Caki2 (cell line): ENCODE results near the gene FAM118B. TPM values are rescaled to one million over a fixed set of nuclear protein-coding genes. Genes with fewer than 3 reads are reported as not detected.
"Not testable (repeated sequence)": the region's sequence is repeated elsewhere in the genome, so short reads cannot be mapped to it uniquely, and the experiment has no call there.

Experiments
- DNase-seq: peaks from one replicate; pipeline ENCODE4 v3.0.0-alpha.2; 2015; ENCODE audit warnings: low read depth
- in situ Hi-C: cut with HindIII; loops from 2 replicates; pipeline ENCODE4 v1.10.0; 2016; ENCODE audit warnings: low sequenced_read_pairs, low pct_unique_long_range_greater_than_20kb, mixed read lengths
- total RNA-seq: library from RNA; depleted of rRNA; stranded (reverse); fragments of >200 nt; shearing (Covaris generic); gene quantifications from 2 replicates; pipeline ENCODE4 v1.2.3, GENCODE V29; 2014; ENCODE audit warnings: low replicate concordance; rRNA removed

Gene FAM118B
- total RNA-seq, 1 experiment from 2014 or later, result 5.7 TPM

DNA sequence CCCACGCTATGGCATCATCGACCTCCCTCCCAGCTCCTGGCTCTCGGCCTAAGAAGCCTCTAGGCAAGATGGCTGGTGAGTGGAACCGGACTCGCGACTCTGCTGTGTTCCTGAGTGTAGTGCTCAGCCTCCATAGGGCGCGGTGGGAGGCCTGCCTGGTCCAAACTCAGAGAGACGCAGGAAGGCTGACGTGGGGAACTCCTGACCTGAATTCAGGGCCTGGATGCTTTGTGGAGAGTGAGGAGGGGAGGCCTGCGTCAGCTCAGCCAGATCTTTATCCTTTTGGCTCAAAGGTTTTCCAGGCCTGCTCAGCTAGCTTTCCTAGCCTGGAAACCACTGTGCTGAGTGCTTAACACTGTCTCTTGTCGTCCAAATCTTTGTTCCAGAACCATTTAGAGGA, 79.3 kb downstream of the FAM118B start:
- DNase-seq, result no peak
- in situ Hi-C loops, result no loop called here

DNA sequence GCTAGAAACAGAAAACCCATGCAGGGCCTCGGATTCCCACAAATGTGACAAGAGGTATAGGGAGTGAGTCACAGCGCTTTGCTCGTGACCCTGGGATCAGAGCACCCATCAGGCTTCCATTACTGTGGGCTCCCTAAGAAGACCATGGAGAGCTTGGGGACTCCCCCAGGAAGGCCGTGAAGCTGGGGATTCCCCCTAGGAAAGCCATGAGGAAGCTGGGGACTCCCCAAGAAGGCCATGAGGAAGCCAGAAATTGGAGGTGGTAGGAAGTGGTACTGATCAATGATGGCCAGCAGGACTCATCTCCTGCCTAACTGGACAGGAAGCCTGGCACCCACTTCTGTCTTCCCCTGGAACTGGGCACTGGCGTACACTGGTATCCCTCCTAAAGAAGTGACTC, 82.1 kb downstream of the FAM118B start:
- in situ Hi-C loops, result no loop called here

DNA sequence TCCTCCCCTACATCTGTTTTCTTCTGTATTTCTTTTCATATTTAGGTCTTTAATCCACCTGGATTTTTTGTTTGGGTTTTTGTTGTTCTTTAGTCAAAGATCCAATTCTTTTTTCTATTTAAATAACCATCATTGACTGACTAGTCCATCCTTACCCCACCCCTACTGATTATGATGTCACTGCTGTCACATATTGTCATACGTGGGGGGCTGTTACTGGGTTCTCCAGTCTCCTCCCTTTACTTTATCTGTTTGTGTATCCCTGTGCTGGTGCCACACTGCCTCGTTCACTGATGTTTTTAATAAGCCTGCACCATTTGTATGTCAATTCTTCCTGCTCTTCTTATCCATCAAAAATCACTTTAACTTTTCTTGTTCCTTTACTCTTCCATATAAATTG, 85.4 kb downstream of the FAM118B start:
- DNase-seq, result no peak
- in situ Hi-C loops, result no loop called here

More for the DNA sequence above, 82.1 kb downstream of the FAM118B start:
- DNase-seq, result no peak

DNA sequence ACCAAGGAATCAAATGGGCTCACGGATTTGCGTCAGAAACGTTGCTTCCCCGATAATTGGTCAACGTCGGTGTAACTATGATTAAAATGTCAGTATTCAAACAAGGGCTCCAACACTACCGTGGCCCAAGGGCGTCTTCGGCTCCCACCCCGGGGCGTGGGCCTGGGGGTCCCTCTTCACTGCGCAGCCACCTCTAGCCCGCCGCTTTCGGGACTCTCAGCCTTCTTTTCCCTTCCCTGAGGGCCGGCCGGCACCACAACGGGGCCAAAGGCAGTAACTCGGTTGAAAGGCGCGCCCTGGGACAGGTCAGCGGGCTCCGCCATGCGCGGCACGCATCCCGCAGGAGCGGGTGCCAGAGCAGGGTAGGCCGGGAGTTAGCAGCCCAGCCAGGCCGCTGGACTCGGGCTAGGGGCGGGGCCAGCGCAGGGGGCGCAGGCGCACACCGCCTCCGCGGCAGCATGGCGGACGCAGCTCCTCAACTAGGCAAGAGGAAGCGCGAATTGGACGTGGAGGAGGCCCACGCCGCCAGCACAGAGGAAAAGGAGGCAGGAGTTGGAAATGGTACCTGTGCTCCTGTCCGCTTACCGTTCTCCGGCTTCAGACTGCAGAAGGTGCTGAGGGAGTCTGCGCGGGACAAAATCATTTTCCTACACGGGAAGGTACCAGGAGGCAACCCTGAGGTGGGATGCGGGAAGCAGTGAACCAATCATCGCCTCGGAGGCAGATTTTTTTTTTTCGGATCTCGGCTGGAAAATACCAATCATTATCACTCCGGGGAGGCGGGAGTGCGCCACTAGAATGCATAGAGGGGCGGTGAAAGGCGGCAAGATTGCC, 92.3 kb downstream of the FAM118B start, which contains the start of gene DCPS:
DCPS (plus strand) TSS at position 438 of the 834 bp plus-strand sequence; CDS start at position 459, 21 bp downstream.
- peak; percentile 78 for DNase-seq
- in situ Hi-C loops, result no loop called here

DNA sequence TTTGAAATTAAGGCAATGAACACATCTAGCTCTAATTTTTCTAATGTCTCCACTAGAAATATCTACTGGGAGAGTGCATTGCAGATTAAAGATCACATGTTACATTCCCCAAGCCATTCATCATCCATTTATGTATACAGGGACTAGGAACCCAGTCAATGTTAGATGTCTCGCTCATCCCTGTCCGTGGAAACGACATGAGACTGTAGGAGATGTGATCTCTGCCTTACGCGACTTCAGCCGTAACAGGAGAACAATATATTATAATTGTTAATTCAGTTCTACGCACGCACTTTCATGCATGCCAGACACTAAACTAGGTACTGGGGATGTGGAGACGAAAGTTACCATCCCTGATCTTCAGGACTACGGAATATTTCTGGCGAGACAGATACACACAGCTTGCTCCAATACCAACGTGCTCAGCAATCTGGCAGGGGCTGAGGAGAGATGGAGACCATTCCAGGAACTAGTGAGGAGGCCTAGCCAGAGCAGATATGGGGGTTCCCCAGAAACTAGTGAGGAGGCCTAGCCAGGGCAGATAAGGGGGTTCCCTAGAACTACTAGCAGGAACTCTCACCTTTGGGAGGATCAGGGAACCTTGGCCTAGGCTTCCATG, 93.0 kb downstream of the FAM118B start:
- in situ Hi-C loops, result no loop called here
- DNase-seq, result no peak

DNA sequence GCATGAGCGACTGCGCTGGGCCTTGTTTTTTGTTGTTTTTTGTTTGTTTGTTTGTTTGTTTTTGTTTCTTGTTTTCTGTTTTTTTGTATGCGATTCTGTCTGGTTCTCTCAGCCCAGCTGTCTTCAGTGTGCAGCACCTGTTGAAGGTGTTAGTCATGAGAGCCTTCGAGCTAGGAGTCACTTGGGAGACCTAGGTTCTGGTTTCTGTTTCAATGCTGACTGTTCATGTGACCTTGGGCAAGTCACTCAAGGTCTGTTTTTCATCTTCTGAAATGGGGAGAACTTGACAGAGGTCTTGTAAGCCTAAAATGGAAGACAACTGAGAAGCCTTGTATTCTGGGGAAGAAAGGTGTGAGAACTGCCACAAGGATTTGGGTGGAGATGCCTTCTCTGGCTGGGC, 94.1 kb downstream of the FAM118B start:
- no peak for DNase-seq
- in situ Hi-C loops, result no loop called here

DNA sequence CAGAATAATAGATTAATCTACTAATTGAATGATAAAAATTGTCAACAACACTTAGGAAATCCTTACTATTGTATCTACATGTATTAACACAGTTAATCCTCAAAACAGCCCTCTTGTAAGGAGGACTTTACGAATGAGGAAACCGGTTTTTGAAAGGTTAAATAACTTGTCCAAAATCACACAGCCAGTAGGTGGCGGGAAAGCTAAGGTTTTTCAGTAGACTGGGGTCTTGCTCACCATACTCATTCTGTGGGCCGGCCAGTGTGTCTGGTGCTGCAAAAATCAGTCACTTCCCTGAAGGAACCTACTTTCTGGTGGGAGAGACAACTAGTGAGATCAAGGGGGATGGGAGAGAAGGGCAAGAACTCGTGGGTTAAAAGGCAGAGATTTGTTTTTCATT, 96.1 kb downstream of the FAM118B start:
- DNase-seq, result no peak
- in situ Hi-C loops, result no loop called here

DNA sequence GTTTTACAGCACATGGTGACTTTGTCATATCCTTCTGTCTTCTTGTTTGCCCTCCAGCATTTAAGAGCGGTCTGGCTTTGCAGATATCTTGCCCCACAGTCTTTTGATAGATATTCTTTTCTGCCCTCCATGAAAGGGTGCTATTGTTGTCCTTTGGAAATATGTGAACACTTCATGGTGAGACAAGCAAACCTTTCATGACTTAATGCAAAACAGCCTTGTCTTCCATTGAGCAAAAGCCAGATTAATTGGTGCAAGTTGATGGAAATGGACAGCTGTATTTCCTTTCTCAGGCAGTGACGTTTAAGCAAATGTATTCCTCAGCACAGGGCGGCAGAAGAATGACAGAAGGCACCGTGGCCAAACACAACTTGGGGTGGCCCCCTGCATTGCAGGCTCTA, 96.7 kb downstream of the FAM118B start:
- in situ Hi-C loops, result no loop called here
- DNase-seq, result no peak

DNA sequence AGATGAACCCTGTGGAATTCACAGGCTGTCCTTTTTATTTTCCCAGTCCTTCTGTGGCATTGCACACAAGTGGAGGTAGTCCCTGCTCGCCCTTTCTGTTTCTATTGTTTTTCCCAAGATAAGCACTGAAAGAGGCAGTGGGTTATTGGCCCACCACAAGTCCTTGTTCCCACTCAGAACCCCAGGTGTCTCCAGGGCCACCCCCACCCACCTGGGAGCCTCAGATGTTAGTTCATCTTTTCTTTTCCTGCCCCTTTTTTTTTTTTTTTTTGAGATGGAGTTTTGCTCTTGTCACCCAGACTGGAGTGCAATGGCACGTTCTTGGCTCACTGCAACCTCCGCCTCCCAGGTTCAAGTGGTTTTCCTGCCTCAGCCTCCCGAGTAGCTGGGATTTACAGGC, 97.2 kb downstream of the FAM118B start:
- DNase-seq, in situ Hi-C loops: not testable (repeated sequence)

DNA sequence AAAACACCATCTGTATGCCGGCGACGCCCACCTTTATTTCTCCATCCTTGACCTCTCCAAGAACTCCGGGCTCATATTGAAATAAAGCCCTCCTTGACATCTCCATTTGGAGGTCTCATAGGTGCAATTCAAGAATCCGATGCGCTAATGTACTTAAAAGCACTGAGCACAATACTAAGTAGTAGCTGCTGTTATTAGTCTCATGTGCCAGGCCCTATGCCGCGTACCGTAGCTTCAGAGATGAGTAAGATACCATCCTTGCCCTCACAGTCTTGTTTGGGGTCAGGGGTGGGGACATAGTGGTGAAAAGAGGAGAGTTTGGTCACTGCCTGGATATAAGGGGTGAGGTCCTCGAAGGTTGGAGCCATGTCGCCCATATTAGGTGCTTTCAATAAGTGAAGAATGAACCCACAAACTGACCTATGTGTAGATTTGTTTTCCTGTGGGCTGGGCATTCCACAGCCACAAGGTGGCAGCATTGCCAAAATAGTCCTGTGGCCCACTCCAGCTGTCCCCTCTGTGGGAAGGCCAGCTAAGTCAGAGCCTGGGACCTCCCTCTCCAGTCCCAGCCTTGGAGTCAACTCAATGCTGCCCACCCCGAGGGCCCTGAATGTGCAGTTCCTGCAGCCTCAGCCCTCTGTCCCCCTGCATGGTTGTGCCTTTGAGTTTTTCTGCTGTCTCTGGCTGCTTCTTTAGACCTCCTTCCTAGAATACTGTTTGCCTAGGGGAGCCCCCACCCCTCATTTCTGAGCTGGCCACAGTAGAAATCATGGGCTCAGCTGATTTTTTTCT, 98.8 kb downstream of the FAM118B start:
- in situ Hi-C loops, result no loop called here
- DNase-seq, result peak; percentile 49

DNA sequence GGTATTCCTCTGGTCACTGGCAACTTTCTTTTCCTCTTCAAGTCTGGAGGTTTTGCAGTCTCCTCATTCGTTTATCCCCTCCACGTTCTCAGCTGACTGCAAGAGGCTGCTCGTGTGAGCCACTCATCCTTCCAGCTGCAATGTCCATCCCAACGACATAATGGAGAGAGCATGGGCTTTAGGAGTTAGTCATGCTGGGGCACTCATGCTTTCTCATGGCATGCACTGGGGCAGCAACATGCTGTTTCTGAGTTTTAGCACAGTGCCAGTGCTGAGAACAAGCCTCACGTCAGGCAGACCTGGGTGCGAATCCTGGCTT, 99.4 kb downstream of the FAM118B start:
- DNase-seq, result no peak
- in situ Hi-C loops, result no loop called here

DNA sequence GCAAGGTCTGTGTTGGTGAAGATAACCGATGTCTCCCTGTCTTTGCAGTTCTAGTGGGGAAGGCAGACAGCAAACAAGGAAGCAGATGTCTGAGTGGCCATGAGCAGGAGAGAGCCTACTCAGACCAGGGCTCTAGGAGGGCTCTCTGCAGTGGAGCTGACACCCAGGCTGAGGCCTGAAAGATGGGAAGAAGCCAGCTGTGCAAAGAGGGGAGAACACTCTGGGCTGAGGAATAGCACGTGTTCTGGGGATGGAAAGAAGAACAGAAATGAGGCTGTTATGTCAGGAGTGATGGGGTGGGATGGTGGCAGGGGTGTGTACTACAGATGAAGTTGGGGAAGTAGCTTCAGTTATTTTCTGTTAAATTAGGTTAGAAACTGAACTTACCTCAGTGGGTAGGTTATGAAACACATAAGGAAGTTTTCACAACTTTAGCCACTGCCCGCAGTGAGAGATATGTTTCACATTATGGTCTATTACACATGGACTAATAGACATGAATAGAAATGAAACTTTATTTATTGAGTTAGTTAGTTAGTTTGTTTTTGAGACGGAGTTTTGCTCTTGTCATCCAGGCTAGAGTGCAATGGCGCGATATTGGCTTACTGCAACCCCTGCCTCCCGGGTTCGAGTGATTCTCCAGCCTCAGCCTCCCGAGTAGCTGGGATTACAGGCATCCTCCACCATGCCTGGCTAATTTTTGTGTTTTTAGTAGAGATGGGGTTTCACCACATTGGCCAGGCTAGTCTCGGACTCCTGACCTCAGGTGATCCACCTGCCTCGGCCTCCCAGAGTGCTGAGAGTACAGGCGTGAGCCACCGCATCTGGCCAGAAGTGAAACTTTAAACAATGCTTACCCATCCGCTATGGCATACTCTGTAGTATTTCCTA, 100.1 kb downstream of the FAM118B start:
- in situ Hi-C loops, result no loop called here
- no peak for DNase-seq

Other genes with a start within 250 kb of the FAM118B start
- gene CDON, start 148.9 kb upstream of the FAM118B start, total RNA-seq, result 2.2 TPM in 2 replicates
- 9.2 and 11.7 TPM in 2 replicates for gene RPUSD4, start 132 bp upstream of the FAM118B start, total RNA-seq
- 51.0 and 57.5 TPM in 2 replicates for gene SRPRA, start 57.1 kb downstream of the FAM118B start, total RNA-seq
- gene FOXRED1, start 57.4 kb downstream of the FAM118B start, total RNA-seq, result 18.8 and 31.8 TPM in 2 replicates
- gene TIRAP, start 71.3 kb downstream of the FAM118B start, total RNA-seq, result 1.4 and 2.0 TPM in 2 replicates
- gene DCPS, start 92.3 kb downstream of the FAM118B start, total RNA-seq, result 12.3 and 17.1 TPM in 2 replicates
- gene ST3GAL4, start 143.9 kb downstream of the FAM118B start, total RNA-seq, result 44.7 and 54.0 TPM in 2 replicates